ENCODE data around the gene AGAP1. TPM values are rescaled to one million over a fixed set of nuclear protein-coding genes. Genes with fewer than 3 reads are reported as not detected.

AGAP1 gene
- total and polyA plus RNA-seq, 11 donors = 5.9 to 21.6 (median 18.9) TPM

DNA sequence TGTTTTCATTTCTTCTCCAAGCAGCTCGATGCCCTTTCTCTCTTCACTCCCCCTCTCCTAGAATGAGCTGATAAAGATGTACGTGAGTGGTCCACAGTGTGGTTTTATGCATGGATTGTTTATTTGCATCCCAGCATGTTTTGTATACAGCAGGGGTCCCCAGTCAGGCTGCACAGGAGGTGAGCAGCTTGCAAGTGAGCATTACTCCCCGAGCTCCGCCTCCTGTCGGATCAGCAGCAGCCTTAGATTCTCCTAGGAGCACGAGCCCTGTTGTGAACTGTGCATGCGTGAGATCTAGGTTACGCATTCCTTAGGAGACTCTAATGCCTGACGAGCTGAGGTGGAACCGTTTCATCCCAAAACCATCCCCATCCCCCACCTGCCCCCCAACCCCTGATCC, 262.6 kb downstream of the AGAP1 start:
- DNase-seq = no peak
- Histone ChIP-seq H3K27ac (no peak overlapping the region), H3K27me3 (no peaks in the 10 kb centered on the region), H3K9me3 (no peaks in the 10 kb centered on the region), H3K4me3 (no peak overlapping the region), H3K4me1 (no peaks in the 10 kb centered on the region), H3K36me3 (peaks cover 0 to 26% (median 9%) of the 10 kb centered on the region in 9 donors)
- no peak for TF ChIP-seq POLR2A (IDR thresholded peaks at IDR 0.05)
- TF ChIP-seq, protein P1, sequence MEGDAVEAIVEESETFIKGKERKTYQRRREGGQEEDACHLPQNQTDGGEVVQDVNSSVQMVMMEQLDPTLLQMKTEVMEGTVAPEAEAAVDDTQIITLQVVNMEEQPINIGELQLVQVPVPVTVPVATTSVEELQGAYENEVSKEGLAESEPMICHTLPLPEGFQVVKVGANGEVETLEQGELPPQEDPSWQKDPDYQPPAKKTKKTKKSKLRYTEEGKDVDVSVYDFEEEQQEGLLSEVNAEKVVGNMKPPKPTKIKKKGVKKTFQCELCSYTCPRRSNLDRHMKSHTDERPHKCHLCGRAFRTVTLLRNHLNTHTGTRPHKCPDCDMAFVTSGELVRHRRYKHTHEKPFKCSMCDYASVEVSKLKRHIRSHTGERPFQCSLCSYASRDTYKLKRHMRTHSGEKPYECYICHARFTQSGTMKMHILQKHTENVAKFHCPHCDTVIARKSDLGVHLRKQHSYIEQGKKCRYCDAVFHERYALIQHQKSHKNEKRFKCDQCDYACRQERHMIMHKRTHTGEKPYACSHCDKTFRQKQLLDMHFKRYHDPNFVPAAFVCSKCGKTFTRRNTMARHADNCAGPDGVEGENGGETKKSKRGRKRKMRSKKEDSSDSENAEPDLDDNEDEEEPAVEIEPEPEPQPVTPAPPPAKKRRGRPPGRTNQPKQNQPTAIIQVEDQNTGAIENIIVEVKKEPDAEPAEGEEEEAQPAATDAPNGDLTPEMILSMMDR (IDR thresholded peaks at IDR 0.05) = no peak
- ATAC-seq = no peak
- 83 to 92% (median 85%) methylated on average over 10 of the region's 10 CpGs for WGBS, 4 donors
- intact Hi-C loops (cut with DNase I) = no loop called here

- 94 to 96% (median 95%) methylated on average over 6 of the region's 6 CpGs for WGBS, 4 donors
- intact Hi-C loops (cut with DNase I) = no loop called here
- Histone ChIP-seq H3K36me3 (peaks cover 0 to 26% (median 2%) of the 10 kb centered on the region in 9 donors), H3K27me3 (no peaks in the 10 kb centered on the region), H3K9me3 (no peaks in the 10 kb centered on the region), H3K4me3 (no peak overlapping the region), H3K27ac (no peak overlapping the region), H3K4me1 (no peaks in the 10 kb centered on the region)
- DNase-seq = no peak
- TF ChIP-seq, protein P1 (IDR thresholded peaks at IDR 0.05) = no peak
- no peak for TF ChIP-seq POLR2A (IDR thresholded peaks at IDR 0.05)
- ATAC-seq = no peak
These were observed 263.4 kb downstream of the AGAP1 start for GRCh38 chr2:235757212-235757611.

GRCh38 chr2:235757640-235758039, 263.8 kb downstream of the AGAP1 start:
- ATAC-seq = no peak
- Histone ChIP-seq H3K4me3 (no peak overlapping the region), H3K4me1 (no peaks in the 10 kb centered on the region), H3K27ac (no peak overlapping the region), H3K36me3 (peaks cover 0 to 27% (median 1%) of the 10 kb centered on the region in 9 donors), H3K27me3 (no peaks in the 10 kb centered on the region), H3K9me3 (no peaks in the 10 kb centered on the region)
- no peak for DNase-seq
- 95 to 97% (median 96%) methylated on average over 6 of the region's 6 CpGs for WGBS, 4 donors
- no peak for TF ChIP-seq POLR2A (IDR thresholded peaks at IDR 0.05)
- TF ChIP-seq, protein P1 (IDR thresholded peaks at IDR 0.05) = no peak
- intact Hi-C loops (cut with DNase I) = no loop called here

GRCh38 chr2:235762832-235763598, 269.2 kb downstream of the AGAP1 start:
- DNase-seq (no peak), ATAC-seq (no peak)
- no peak overlapping the region for H3K4me3 ChIP-seq
- peaks cover 0 to 4% (median 0%) of the 10 kb centered on the region in 12 donors for H3K4me1 ChIP-seq
- no peaks in the 10 kb centered on the region for H3K9me3 ChIP-seq
- peaks cover 0 to 32% (median 6%) of the 10 kb centered on the region in 9 donors for H3K36me3 ChIP-seq
- H3K27ac ChIP-seq = no peak overlapping the region
- TF ChIP-seq, protein P1 (IDR thresholded peaks at IDR 0.05) = no peak
- no peak for TF ChIP-seq POLR2A (IDR thresholded peaks at IDR 0.05)
- H3K27me3 ChIP-seq = no peaks in the 10 kb centered on the region
- intact Hi-C loops (cut with DNase I) = loop anchor here in 1 of 10 donors (10.0 kb wide), 1 partner anchor 1312 kb away; no protein-coding TSS in a partner anchor
- WGBS, 4 donors = 86 to 94% (median 90%) methylated on average over 20 of the region's 20 CpGs

Data from heart left ventricle (tissue), 16 donors.